IPS-NIHi7 (cell line): Measurements from ENCODE around the gene MAGEB4.
"Not testable (repeated sequence)": the region's sequence is repeated elsewhere in the genome, so short reads cannot be mapped to it uniquely, and the experiment has no call there.

Source experiments
- DNase-seq: peaks from one replicate; pipeline ENCODE4 v3.0.0; 2012; ENCODE audit warnings: mixed read lengths; ENCODE audit errors: extremely low spot score

MAGEB4 gene

GRCh38 chrX:30241724-30242415 lies at the start of gene MAGEB4:
Gene MAGEB4 (plus strand): TSS chrX:30242000. CDS start chrX:30242136, 136 bp downstream.
- DNase-seq = no peak

- DNase-seq = not testable (repeated sequence)
These were observed 47.9 kb upstream of the MAGEB4 start for GRCh38 chrX:30193910-30194309.

GRCh38 chrX:30196322-30196721 lies 45.5 kb upstream of the MAGEB4 start:
- DNase-seq = peak; percentile 64

- DNase-seq = no peak
These were observed 29.6 kb upstream of the MAGEB4 start for GRCh38 chrX:30212172-30212571.

GRCh38 chrX:30215357-30215843 lies 26.4 kb upstream of the MAGEB4 start, which contains the start of gene MAGEB2:
Gene MAGEB2 (plus strand): TSS chrX:30215563. CDS start chrX:30218581, 3,018 bp downstream.
- peak; percentile 49 for DNase-seq

- DNase-seq = no peak
These were observed 24.3 kb upstream of the MAGEB4 start for GRCh38 chrX:30217465-30217864.

- DNase-seq = peak; percentile 60
These were observed 22.4 kb upstream of the MAGEB4 start for GRCh38 chrX:30219372-30219771.

GRCh38 chrX:30220661-30221060 lies 21.1 kb upstream of the MAGEB4 start:
- no peak for DNase-seq

- DNase-seq = no peak
These were observed 17.3 kb upstream of the MAGEB4 start for GRCh38 chrX:30224536-30224935.

- peak; percentile 75 for DNase-seq
These were observed 13.3 kb upstream of the MAGEB4 start for GRCh38 chrX:30228526-30228925.

GRCh38 chrX:30230395-30230794 lies 11.4 kb upstream of the MAGEB4 start, which contains the start of gene MAGEB3:
Gene MAGEB3 (plus strand): TSS chrX:30230657. CDS start chrX:30235925, 5,268 bp downstream.
- DNase-seq = no peak

GRCh38 chrX:30246769-30247489 lies 5.1 kb downstream of the MAGEB4 start, which contains the start of gene MAGEB1:
Gene MAGEB1 (plus strand): TSS chrX:30247146. CDS start chrX:30250494, 3,348 bp downstream.
- DNase-seq = peak; percentile 72

GRCh38 chrX:30248854-30249253 lies 7.1 kb downstream of the MAGEB4 start:
- DNase-seq = no peak

- no peak for DNase-seq
These were observed 11.5 kb downstream of the MAGEB4 start for GRCh38 chrX:30253257-30253656.

- no peak for DNase-seq
These were observed 18.1 kb downstream of the MAGEB4 start for GRCh38 chrX:30259927-30260326.

- DNase-seq = no peak
These were observed 19.2 kb downstream of the MAGEB4 start for GRCh38 chrX:30261012-30261411.

- DNase-seq = no peak
These were observed 21.0 kb downstream of the MAGEB4 start for GRCh38 chrX:30262763-30263162.

- DNase-seq = no peak
These were observed 28.8 kb downstream of the MAGEB4 start for GRCh38 chrX:30270639-30271038.

GRCh38 chrX:30275498-30275897 lies 33.7 kb downstream of the MAGEB4 start:
- DNase-seq = peak; percentile 25

GRCh38 chrX:30278365-30278764 lies 36.6 kb downstream of the MAGEB4 start:
- DNase-seq = no peak

GRCh38 chrX:30280428-30280827 lies 38.6 kb downstream of the MAGEB4 start:
- DNase-seq = no peak

- DNase-seq = no peak
These were observed 40.7 kb downstream of the MAGEB4 start for GRCh38 chrX:30282527-30282926.
